Left forelimb (tissue), 1 donor: Measurements from ENCODE around the gene HBA1.
"Not testable (repeated sequence)": the region's sequence is repeated elsewhere in the genome, so short reads cannot be mapped to it uniquely, and the experiment has no call there.

ENCODE experiments used
- DNase-seq: peaks from one replicate; pipeline ENCODE4 v3.0.0-alpha.2; 2018; ENCODE audit warnings: low spot score

Gene HBA1

GRCh38 chr16:159136-159849 is 17.2 kb upstream of the HBA1 start:
- DNase-seq: no peak

- not testable (repeated sequence) for DNase-seq
Observed at GRCh38 chr16:160242-160641, 16.2 kb upstream of the HBA1 start.

- no peak for DNase-seq
Observed at GRCh38 chr16:160691-161190, 15.7 kb upstream of the HBA1 start.

GRCh38 chr16:162271-162991 is 14.0 kb upstream of the HBA1 start:
- DNase-seq: no peak

GRCh38 chr16:163139-163538 is 13.3 kb upstream of the HBA1 start:
- DNase-seq: not testable (repeated sequence)

- not testable (repeated sequence) for DNase-seq
Observed at GRCh38 chr16:163696-164095, 12.8 kb upstream of the HBA1 start.

GRCh38 chr16:164134-164823 is 12.2 kb upstream of the HBA1 start:
- not testable (repeated sequence) for DNase-seq

- DNase-seq: no peak
Observed at GRCh38 chr16:164827-165538, 11.5 kb upstream of the HBA1 start.

GRCh38 chr16:165539-166374 is 10.7 kb upstream of the HBA1 start, which contains the start of gene HBM:
Gene HBM (plus strand): TSS chr16:165978. CDS start chr16:165998, 20 bp downstream.
- no peak for DNase-seq

GRCh38 chr16:166375-167121 is 9.9 kb upstream of the HBA1 start:
- DNase-seq: no peak

- DNase-seq: no peak
Observed at GRCh38 chr16:167122-167690, 9.3 kb upstream of the HBA1 start.

GRCh38 chr16:168424-168823 is 8.1 kb upstream of the HBA1 start:
- no peak for DNase-seq

- DNase-seq: no peak
Observed at GRCh38 chr16:169014-169413, 7.5 kb upstream of the HBA1 start.

GRCh38 chr16:170088-170507 is 6.4 kb upstream of the HBA1 start:
- not testable (repeated sequence) for DNase-seq

GRCh38 chr16:170788-171187 is 5.7 kb upstream of the HBA1 start:
- DNase-seq: no peak

GRCh38 chr16:172374-172941 is 4.0 kb upstream of the HBA1 start, which contains the start of gene HBA2:
Gene HBA2 (plus strand): TSS chr16:172876. CDS start chr16:172913, 37 bp downstream.
- DNase-seq: not testable (repeated sequence)

- DNase-seq: not testable (repeated sequence)
Observed at GRCh38 chr16:173211-173854, 3.1 kb upstream of the HBA1 start.

GRCh38 chr16:173928-174769 is 2.3 kb upstream of the HBA1 start:
- not testable (repeated sequence) for DNase-seq
